Left colon (tissue), 2 donors: ENCODE data around the gene PIGS. TPM values are rescaled to one million over a fixed set of nuclear protein-coding genes. Genes with fewer than 3 reads are reported as not detected.
A peak's percentile ranks its signal among the peaks of the same experiment; 100 is the strongest.

ENCODE experiments used
- ATAC-seq: fragments of 200-7000 bp; cut with Tn5 transposase; one replicate; pipeline ENCODE4 v1.9.1; 2020; ENCODE audit warnings: mild to moderate bottlenecking, moderate library complexity
- DNase-seq, 2 donors: peaks; one replicate each; pipeline ENCODE4 v3.0.0-alpha.2; 2020
- intact Hi-C, 2 donors: fragments of 100-400 bp; cut with DNase I in 1 of 2; cut with micrococcal nuclease in 1 of 2; formaldehyde crosslinking; loops; one replicate each; pipeline versions ENCODE4 v1.11.2 to v1.14.0; 2022; cut with DNase I, micrococcal nuclease
- total RNA-seq, 2 donors: library from RNA; stranded (reverse); fragmentation: NEBNext Ultra II Directional; extraction: Animal tissue kit (Norgen Biotek cat#: 25700); gene quantifications; one replicate each; pipeline ENCODE4 v1.2.1, GENCODE V29; 2021
- donor health status: DM: no; HTN: no; CAD: no.
- donor health status: DM: yes; HTN: yes; CAD: no.

Gene PIGS
- total RNA-seq, 2 donors from 2014 or later, result 82.5 to 94.6 TPM

- intact Hi-C loops, result no loop called here
- DNase-seq (no peak), ATAC-seq (no peak)
Measured at GRCh38 chr17:28521311-28522085, 49.8 kb downstream of the PIGS start.

GRCh38 chr17:28520687-28521086 is 50.6 kb downstream of the PIGS start:
- intact Hi-C loops, result no loop called here
- ATAC-seq, result no peak

GRCh38 chr17:28519236-28519635 is 52.1 kb downstream of the PIGS start:
- DNase-seq (no peak), ATAC-seq (no peak)
- intact Hi-C loops, result no loop called here

More at GRCh38 chr17:28520687-28521086, 50.6 kb downstream of the PIGS start:
- DNase-seq, result no peak

- intact Hi-C loops, result no loop called here
- ATAC-seq (no peak), DNase-seq (no peak)
Measured at GRCh38 chr17:28518578-28518977, 52.7 kb downstream of the PIGS start.

GRCh38 chr17:28518132-28518531 is 53.2 kb downstream of the PIGS start:
- no peak for DNase-seq
- intact Hi-C loops, result no loop called here
- ATAC-seq, result no peak

GRCh38 chr17:28515518-28515917 is 55.8 kb downstream of the PIGS start:
- no peak for ATAC-seq
- intact Hi-C loops, result no loop called here

GRCh38 chr17:28514561-28515002 is 56.7 kb downstream of the PIGS start:
- DNase-seq, result peak; percentile 85 to 87
- intact Hi-C loops, result no loop called here

More at GRCh38 chr17:28515518-28515917, 55.8 kb downstream of the PIGS start:
- no peak for DNase-seq

GRCh38 chr17:28513476-28513875 is 57.8 kb downstream of the PIGS start:
- intact Hi-C loops, result no loop called here
- DNase-seq, result no peak
- ATAC-seq, result no peak

More at GRCh38 chr17:28514561-28515002, 56.7 kb downstream of the PIGS start:
- peak; percentile 95 for ATAC-seq

GRCh38 chr17:28511858-28512461 is 59.4 kb downstream of the PIGS start:
- DNase-seq (no peak), ATAC-seq (no peak)
- intact Hi-C loops, result no loop called here

GRCh38 chr17:28509789-28510188 is 61.5 kb downstream of the PIGS start:
- intact Hi-C loops, result no loop called here
- ATAC-seq (no peak), DNase-seq (no peak)

- no peak for ATAC-seq
Measured at GRCh38 chr17:28508211-28508724, 63.1 kb downstream of the PIGS start.

GRCh38 chr17:28507567-28508203 is 63.6 kb downstream of the PIGS start:
- DNase-seq (peak in 1 of 2 donors; percentile 50), ATAC-seq (peak; percentile 76)
- intact Hi-C loops, result no loop called here

More at GRCh38 chr17:28508211-28508724, 63.1 kb downstream of the PIGS start:
- DNase-seq, result no peak
- intact Hi-C loops, result no loop called here

GRCh38 chr17:28506763-28507487 is 64.4 kb downstream of the PIGS start:
- DNase-seq (no peak), ATAC-seq (no peak)
- intact Hi-C loops, result no loop called here

GRCh38 chr17:28505986-28506665 is 65.2 kb downstream of the PIGS start, which contains the start of gene FOXN1:
FOXN1 (plus strand) TSS chr17:28506348; CDS start chr17:28523970, 17,622 bp downstream.
- intact Hi-C loops, result no loop called here
- no peak for ATAC-seq
- DNase-seq, result no peak

GRCh38 chr17:28503420-28503819 is 67.9 kb downstream of the PIGS start:
- intact Hi-C loops, result no loop called here
- ATAC-seq (no peak), DNase-seq (no peak)
